Measurements from ENCODE around the gene GRB2.
A peak's percentile ranks its signal among the peaks of the same experiment; 100 is the strongest.

GRB2 gene

DNA sequence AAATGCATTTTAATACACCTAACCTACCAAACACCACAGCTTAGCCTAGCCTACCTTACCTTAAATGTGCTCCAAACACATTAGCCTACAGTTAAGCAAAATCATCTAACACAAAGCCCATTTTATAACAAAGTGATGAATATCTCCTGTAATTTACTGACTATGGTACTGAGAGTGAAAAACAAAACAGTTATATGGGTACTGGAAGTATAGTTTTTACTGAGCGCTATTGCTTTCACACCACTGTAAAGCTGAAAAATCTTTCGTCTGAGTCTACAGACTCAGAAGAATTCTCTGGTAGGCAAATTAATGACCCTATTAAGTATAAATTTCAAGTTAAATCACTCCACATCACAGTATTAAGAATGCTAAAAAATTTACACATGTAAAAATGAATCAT is 3.5 kb downstream of the GRB2 start:
- Histone ChIP-seq H3K4me3 (replicated peaks; ENCODE audit: low read depth, low read length) (peak overlapping the region; percentile 99), H3K27me3 (replicated peaks; ENCODE audit: control insufficient read depth, insufficient read depth, low read length) (no peaks in the 10 kb centered on the region), H3K36me3 (ENCODE audit: control insufficient read depth, insufficient read depth, low read length) (peaks cover 2% of the 10 kb centered on the region)
- TF ChIP-seq, protein P1, sequence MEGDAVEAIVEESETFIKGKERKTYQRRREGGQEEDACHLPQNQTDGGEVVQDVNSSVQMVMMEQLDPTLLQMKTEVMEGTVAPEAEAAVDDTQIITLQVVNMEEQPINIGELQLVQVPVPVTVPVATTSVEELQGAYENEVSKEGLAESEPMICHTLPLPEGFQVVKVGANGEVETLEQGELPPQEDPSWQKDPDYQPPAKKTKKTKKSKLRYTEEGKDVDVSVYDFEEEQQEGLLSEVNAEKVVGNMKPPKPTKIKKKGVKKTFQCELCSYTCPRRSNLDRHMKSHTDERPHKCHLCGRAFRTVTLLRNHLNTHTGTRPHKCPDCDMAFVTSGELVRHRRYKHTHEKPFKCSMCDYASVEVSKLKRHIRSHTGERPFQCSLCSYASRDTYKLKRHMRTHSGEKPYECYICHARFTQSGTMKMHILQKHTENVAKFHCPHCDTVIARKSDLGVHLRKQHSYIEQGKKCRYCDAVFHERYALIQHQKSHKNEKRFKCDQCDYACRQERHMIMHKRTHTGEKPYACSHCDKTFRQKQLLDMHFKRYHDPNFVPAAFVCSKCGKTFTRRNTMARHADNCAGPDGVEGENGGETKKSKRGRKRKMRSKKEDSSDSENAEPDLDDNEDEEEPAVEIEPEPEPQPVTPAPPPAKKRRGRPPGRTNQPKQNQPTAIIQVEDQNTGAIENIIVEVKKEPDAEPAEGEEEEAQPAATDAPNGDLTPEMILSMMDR (IDR thresholded peaks at IDR 0.05; ENCODE audit: insufficient read depth, low read length, poor library complexity, severe bottlenecking), result no peak
- DNase-seq (ENCODE audit: extremely low read depth, insufficient read length), result no peak

DNA sequence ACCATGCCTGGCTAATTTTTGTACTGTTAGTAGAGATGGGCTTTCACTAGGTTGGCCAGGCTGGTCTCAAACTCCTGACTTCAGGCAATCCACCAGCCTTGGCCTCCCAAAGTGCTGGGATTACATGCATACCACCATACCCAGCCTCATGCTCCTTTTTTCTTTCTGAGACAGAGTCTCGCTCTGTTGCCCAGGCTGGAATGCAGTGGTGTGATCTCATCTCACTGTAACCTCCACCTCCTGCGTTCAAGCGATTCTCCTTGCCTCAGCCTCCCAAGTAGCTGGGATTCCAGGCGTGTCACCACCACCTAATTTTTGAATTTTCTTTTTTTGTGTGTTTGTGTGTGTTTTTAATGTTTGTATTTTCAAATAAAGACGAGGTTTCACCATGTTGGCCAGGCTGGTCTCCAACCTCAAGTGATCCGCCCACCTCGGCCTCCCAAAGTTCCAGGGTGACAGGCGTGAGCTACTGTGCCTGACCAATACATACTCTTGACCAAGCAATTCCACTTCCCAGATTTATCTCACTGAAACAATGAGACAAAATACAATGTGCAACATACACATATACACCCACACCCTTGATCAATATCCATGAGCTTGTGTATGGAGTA is 5.0 kb downstream of the GRB2 start:
- DNase-seq (ENCODE audit: extremely low read depth, insufficient read length), result no peak
- TF ChIP-seq, protein P1 (IDR thresholded peaks at IDR 0.05; ENCODE audit: insufficient read depth, low read length, poor library complexity, severe bottlenecking), result no peak
- H3K4me3 ChIP-seq (replicated peaks; ENCODE audit: low read depth, low read length), result no peak overlapping the region; the same call in 1 of the 2 replicates
- H3K36me3 ChIP-seq (ENCODE audit: control insufficient read depth, insufficient read depth, low read length), result peaks cover 2% of the 10 kb centered on the region
- no peaks in the 10 kb centered on the region for H3K27me3 ChIP-seq (replicated peaks; ENCODE audit: control insufficient read depth, insufficient read depth, low read length)

DNA sequence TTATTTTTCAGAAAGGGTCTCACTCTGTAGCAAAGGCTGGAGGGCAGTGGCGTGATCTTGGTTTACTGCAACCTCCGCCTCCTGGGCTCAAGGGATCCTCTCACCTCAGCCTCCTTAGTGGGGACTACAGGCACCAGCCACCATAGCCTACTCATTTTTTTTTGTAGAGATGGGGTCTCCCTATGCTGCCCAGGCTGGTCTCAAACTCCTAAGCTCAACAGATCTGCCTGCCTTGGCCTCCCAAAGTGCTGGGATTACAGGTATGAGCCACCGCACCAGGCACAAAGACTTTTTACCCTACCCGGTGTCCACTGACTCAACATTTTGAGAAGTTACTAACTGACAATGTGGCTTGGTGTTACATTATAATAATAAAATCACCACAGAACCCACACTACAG is 7.2 kb downstream of the GRB2 start:
- Histone ChIP-seq H3K4me3 (replicated peaks; ENCODE audit: low read depth, low read length) (no peak overlapping the region), H3K27me3 (replicated peaks; ENCODE audit: control insufficient read depth, insufficient read depth, low read length) (no peaks in the 10 kb centered on the region), H3K36me3 (ENCODE audit: control insufficient read depth, insufficient read depth, low read length) (peaks cover 2% of the 10 kb centered on the region)
- TF ChIP-seq, protein P1 (IDR thresholded peaks at IDR 0.05; ENCODE audit: insufficient read depth, low read length, poor library complexity, severe bottlenecking), result no peak
- DNase-seq (ENCODE audit: extremely low read depth, insufficient read length), result no peak

DNA sequence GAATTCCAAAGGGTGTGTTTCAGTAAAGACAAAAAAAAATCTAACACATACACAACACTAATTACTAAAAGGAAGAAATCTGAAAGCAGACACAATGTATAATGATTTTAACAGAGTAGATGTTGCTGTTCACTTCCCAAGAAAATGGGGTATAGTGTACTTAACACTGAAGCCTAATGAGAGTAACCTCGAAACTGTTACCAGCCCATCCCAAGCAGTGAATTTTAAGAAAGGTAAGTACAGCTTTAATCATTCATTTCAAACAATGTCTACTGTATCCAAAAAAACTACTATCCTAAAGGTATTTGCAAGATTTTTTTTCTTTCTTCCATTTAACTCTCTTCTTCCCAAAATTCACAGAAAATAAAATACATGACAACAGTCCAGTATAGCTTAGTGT is 8.3 kb downstream of the GRB2 start:
- DNase-seq (ENCODE audit: extremely low read depth, insufficient read length), result no peak
- TF ChIP-seq, protein P1 (IDR thresholded peaks at IDR 0.05; ENCODE audit: insufficient read depth, low read length, poor library complexity, severe bottlenecking), result no peak
- Histone ChIP-seq H3K27me3 (replicated peaks; ENCODE audit: control insufficient read depth, insufficient read depth, low read length) (no peaks in the 10 kb centered on the region), H3K36me3 (ENCODE audit: control insufficient read depth, insufficient read depth, low read length) (peaks cover 2% of the 10 kb centered on the region), H3K4me3 (replicated peaks; ENCODE audit: low read depth, low read length) (no peak overlapping the region)

DNA sequence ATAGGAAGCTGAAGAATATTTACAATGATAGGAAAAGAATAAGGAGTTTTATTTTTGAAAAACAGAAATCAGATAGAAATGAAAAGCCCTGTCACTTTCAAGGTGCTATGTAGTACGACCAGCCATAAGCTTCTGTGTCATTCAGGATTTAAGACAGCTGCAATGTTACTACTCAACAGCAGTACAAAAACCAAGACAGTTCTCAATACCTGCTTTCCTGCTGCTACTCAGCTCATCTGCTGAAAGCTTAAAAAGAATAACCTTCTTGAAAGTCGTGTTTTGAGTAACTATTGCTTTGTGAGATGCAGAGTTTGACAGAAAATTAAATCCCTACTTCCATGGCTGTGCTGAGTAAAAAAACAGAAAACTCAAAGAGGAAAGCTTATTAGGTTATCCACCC is 8.7 kb downstream of the GRB2 start:
- Histone ChIP-seq H3K4me3 (replicated peaks; ENCODE audit: low read depth, low read length) (no peak overlapping the region; the same call in 1 of the 2 replicates), H3K36me3 (ENCODE audit: control insufficient read depth, insufficient read depth, low read length) (peaks cover 2% of the 10 kb centered on the region), H3K27me3 (replicated peaks; ENCODE audit: control insufficient read depth, insufficient read depth, low read length) (no peaks in the 10 kb centered on the region)
- TF ChIP-seq, protein P1 (IDR thresholded peaks at IDR 0.05; ENCODE audit: insufficient read depth, low read length, poor library complexity, severe bottlenecking), result no peak
- peak; percentile 38 for DNase-seq (ENCODE audit: extremely low read depth, insufficient read length)

DNA sequence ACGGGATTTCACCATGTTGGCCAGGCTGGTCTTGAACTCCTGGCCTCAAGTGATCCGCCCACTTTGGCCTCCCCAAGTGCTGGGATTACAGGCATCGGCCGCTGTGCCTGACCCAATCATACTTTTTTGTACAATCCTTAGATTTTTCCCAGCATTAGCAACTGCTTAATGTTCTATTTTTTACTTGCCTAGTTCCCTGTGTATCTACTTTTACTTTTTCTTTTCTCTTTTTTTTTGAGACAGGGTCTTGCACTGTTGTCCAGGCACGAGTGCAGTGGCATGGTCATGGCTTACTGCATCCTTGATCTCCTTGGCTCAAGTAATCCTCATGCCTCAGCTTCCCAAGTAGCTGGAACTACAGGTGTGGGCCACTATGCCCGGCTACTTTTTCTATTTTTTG is 9.5 kb downstream of the GRB2 start:
- TF ChIP-seq, protein P1 (IDR thresholded peaks at IDR 0.05; ENCODE audit: insufficient read depth, low read length, poor library complexity, severe bottlenecking), result no peak
- Histone ChIP-seq H3K36me3 (ENCODE audit: control insufficient read depth, insufficient read depth, low read length) (peaks cover 2% of the 10 kb centered on the region), H3K4me3 (replicated peaks; ENCODE audit: low read depth, low read length) (peak overlapping the region; percentile 27), H3K27me3 (replicated peaks; ENCODE audit: control insufficient read depth, insufficient read depth, low read length) (no peaks in the 10 kb centered on the region)
- DNase-seq (ENCODE audit: extremely low read depth, insufficient read length), result no peak
